Cardiac muscle cell (in vitro differentiated cells and primary cell): ENCODE measurements around the gene DEFB113. TPM values are rescaled to one million over a fixed set of nuclear protein-coding genes. Genes with fewer than 3 reads are reported as not detected.

Experiments
- DNase-seq, 2 donors: peaks; one replicate each; pipeline versions ENCODE4 v3.0.0 to v3.0.0-alpha.2; 2010 to 2017; ENCODE audit warnings: low read depth in 1 of 2, low spot score in 1 of 2
- H3K27ac ChIP-seq: fragments of 200-600 bp; sonication (generic); 2 replicates; pipeline ENCODE4 v1.5.1; 2016
- H3K27me3 ChIP-seq: fragments of 200-600 bp; sonication (generic); 2 replicates; pipeline ENCODE4 v1.6.0; 2016; ENCODE audit warnings: control low read depth
- H3K36me3 ChIP-seq: fragments of 200-600 bp; sonication (generic); 2 replicates; pipeline ENCODE4 v1.5.1; 2016; ENCODE audit warnings: control low read depth
- H3K4me1 ChIP-seq: fragments of 200-600 bp; sonication (generic); 2 replicates; pipeline ENCODE4 v1.8.1; 2017; ENCODE audit warnings: low read depth, mild to moderate bottlenecking, mixed run types
- H3K4me3 ChIP-seq: fragments of 200-600 bp; sonication (generic); 2 replicates; pipeline ENCODE4 v1.5.1; 2016; ENCODE audit warnings: mild to moderate bottlenecking
- H3K9me3 ChIP-seq: fragments of 200-600 bp; sonication (generic); 2 replicates; pipeline ENCODE4 v1.5.1; 2017; ENCODE audit warnings: low read depth, mild to moderate bottlenecking, control low read depth
- polyA plus RNA-seq: library from polyadenylated mRNA; unstranded; fragments of >200 nt; fragmentation: Nextera tagmentation; extraction: Ambion mirVana; gene quantifications from 2 replicates; pipeline ENCODE4 v1.2.1, GENCODE V29; 2016
- total RNA-seq: library from RNA; depleted of rRNA; stranded (reverse); fragments of >200 nt; gene quantifications from 2 replicates; pipeline ENCODE4 v1.2.3, GENCODE V29; 2016
- TF ChIP-seq, protein P1 (sequence below): IDR thresholded peaks from 2 replicates; pipeline ENCODE4 v1.5.1; 2012; ENCODE audit warnings: low read depth, mild to moderate bottlenecking, low read length

The DEFB113 gene
- total and polyA plus RNA-seq, 2 experiments from 2014 or later, result not detected

DNA sequence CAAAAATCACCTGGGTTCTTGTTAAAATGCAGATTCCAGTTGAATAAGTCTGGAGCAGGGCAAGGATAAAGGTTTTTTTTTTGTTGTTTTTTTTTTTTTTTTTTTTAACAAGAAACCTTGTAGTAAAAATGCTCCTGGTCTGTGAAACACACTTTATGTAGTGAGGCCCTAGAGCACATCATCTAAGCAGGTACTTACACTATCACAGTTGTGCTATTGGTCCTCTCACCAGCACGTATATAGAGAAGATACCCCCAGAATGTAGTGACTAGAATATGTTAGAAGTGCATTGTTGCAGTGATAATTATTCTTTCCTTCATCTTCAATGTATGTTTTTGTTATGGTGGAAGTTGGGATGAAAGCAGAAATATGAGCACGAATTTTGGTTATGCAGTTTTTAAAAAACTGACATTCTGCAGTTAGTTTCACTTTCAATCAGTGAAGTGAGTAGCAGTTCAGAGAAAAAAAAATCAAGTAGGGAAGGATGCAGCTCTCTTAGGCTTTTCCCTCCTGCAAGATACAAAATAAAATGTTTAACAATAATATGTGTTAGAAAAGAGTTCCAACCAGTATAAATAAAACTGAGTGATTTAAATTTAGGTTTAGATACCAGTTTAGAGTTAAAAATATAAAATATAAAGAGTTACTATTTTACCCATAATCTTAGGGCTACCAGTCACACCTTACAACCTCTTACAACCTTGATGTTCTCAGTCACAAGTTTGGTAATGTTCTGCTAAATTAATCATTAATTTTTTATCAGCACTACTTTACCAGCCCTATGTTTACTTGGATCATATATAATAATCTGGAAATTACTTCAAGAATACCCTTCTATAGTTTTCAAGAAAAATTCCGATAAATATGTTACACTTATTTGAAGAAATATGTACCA, 9.2 kb upstream of the DEFB113 start:
- Histone ChIP-seq H3K27ac (no peak overlapping the region), H3K9me3 (no peaks in the 10 kb centered on the region), H3K36me3 (no peaks in the 10 kb centered on the region), H3K4me3 (no peak overlapping the region), H3K4me1 (peaks cover 5% of the 10 kb centered on the region), H3K27me3 (no peaks in the 10 kb centered on the region)
- TF ChIP-seq, protein P1, sequence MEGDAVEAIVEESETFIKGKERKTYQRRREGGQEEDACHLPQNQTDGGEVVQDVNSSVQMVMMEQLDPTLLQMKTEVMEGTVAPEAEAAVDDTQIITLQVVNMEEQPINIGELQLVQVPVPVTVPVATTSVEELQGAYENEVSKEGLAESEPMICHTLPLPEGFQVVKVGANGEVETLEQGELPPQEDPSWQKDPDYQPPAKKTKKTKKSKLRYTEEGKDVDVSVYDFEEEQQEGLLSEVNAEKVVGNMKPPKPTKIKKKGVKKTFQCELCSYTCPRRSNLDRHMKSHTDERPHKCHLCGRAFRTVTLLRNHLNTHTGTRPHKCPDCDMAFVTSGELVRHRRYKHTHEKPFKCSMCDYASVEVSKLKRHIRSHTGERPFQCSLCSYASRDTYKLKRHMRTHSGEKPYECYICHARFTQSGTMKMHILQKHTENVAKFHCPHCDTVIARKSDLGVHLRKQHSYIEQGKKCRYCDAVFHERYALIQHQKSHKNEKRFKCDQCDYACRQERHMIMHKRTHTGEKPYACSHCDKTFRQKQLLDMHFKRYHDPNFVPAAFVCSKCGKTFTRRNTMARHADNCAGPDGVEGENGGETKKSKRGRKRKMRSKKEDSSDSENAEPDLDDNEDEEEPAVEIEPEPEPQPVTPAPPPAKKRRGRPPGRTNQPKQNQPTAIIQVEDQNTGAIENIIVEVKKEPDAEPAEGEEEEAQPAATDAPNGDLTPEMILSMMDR, result no peak
- no peak for DNase-seq

DNA sequence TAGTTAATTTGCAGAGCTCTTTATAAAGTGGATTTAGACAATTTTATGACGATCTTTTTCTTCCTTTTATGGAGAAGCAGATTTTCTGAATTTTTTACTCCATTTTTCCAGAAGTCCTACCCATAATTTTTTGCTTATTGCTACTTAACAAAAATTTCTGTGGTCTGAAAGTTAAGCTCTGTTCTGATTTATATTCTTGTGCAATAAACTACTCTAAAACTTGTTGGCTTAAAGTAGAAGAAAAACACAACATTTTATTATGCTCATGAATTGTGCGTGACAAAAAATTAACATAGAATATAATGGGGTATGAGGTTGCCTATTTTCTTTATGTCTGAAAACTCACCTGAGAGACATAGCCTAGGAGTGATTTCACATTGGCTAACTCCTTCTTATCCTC, 2.6 kb downstream of the DEFB113 start:
- Histone ChIP-seq H3K36me3 (no peaks in the 10 kb centered on the region), H3K27me3 (no peaks in the 10 kb centered on the region), H3K4me1 (no peaks in the 10 kb centered on the region), H3K9me3 (no peaks in the 10 kb centered on the region), H3K4me3 (no peak overlapping the region), H3K27ac (no peak overlapping the region)
- no peak for DNase-seq
- TF ChIP-seq, protein P1, result no peak

DNA sequence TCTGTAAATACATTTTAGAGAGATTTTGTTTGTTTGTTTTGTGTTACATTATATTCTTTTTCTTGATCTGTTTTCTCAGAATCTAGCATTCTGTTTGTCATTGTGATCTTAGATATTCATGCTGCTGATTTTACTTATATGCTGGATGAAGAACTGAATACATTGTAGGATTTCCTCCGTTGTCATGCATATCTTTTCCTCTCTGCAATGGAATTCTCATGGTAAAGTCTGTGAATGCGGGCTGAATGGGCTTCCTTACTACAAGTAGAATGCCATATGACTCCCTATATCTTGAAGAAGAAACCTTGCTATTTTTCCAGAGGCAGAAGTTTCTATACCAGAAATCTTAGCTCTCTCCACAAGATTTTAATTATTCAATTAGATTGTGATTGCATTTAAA, 3.1 kb downstream of the DEFB113 start:
- TF ChIP-seq, protein P1, result no peak
- Histone ChIP-seq H3K4me3 (no peak overlapping the region), H3K27ac (no peak overlapping the region), H3K4me1 (no peaks in the 10 kb centered on the region), H3K9me3 (no peaks in the 10 kb centered on the region), H3K36me3 (no peaks in the 10 kb centered on the region), H3K27me3 (no peaks in the 10 kb centered on the region)
- DNase-seq, result peak in 1 of 2 donors; percentile 3

DNA sequence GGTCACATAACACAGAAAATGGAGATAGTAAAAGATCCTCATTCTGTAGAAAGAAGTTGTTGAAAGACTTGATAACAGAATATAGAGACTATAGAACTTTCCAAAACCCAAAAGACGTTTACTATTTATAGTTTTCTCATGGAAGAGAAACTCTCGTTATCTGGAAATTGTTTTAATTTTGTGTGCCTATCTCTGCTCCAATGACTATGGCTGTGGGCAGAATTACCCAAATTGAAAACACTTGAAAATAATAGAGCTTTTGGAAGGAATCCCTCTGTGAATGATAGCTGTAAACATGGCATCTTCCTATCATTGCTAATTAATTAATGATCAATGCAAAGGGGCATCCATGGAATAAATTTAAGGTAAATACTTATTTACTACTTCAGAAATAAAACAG, 5.4 kb downstream of the DEFB113 start, which contains the start of gene DEFB114:
Gene DEFB114 (minus strand): TSS at position 101 of the 400 bp plus-strand sequence. CDS start 59 bp downstream, at position 42.
- no peaks in the 10 kb centered on the region for H3K4me1 ChIP-seq
- H3K9me3 ChIP-seq, result no peaks in the 10 kb centered on the region
- H3K36me3 ChIP-seq, result no peaks in the 10 kb centered on the region
- no peak within 1 kb of the TSS for H3K4me3 ChIP-seq
- TF ChIP-seq, protein P1, result no peak
- H3K27me3 ChIP-seq, result no peaks in the 10 kb centered on the region
- no peak within 1 kb of the TSS for H3K27ac ChIP-seq
- no peak for DNase-seq

DNA sequence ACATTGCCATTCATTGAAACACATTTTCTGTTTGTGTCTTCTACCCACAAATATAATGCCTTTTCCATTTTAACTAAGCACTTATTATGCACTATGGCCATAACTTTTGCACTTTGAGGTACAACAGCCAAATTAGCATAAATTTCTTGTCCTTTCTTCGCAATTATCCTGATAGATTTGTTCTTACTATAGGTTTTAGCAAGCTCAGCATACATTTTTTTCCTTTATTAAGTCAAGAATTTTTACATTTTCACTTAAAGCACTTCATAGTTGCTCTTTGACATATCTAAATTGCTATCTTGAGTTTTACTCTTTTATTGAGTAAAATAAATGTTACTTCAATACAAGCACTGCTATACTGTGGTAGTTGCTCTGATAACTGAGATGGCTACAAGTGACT, 11.2 kb downstream of the DEFB113 start:
- H3K4me1 ChIP-seq, result no peaks in the 10 kb centered on the region
- no peaks in the 10 kb centered on the region for H3K36me3 ChIP-seq
- TF ChIP-seq, protein P1, result no peak

More for the DNA sequence above, 11.2 kb downstream of the DEFB113 start:
- H3K9me3 ChIP-seq, result no peaks in the 10 kb centered on the region
- H3K27ac ChIP-seq, result no peak overlapping the region
- H3K27me3 ChIP-seq, result no peaks in the 10 kb centered on the region
- DNase-seq, result no peak
- no peak overlapping the region for H3K4me3 ChIP-seq
